Esophagus (tissue), 2 donors: ENCODE measurements around the gene COL5A3. TPM values are rescaled to one million over a fixed set of nuclear protein-coding genes. Genes with fewer than 3 reads are reported as not detected.
"Not testable (repeated sequence)": the region's sequence is repeated elsewhere in the genome, so short reads cannot be mapped to it uniquely, and the experiment has no call there.

Source experiments
- H3K27ac ChIP-seq, 2 donors: one replicate each; pipeline ENCODE4 v1.5.1; 2013; ENCODE audit warnings: low read depth in 2 of 2, mild to moderate bottlenecking in 2 of 2, inconsistent platforms in 1 of 2, low read length in 1 of 2, moderate library complexity in 1 of 2
- H3K27me3 ChIP-seq, 2 donors: one replicate each; pipeline ENCODE4 v1.6.1; 2013; ENCODE audit warnings: low read length in 2 of 2, control low read depth in 1 of 2, mild to moderate bottlenecking in 1 of 2; ENCODE audit not compliant: insufficient read depth in 2 of 2, control insufficient read depth in 1 of 2
- H3K36me3 ChIP-seq, 2 donors: one replicate each; pipeline ENCODE4 v1.6.1; 2013; ENCODE audit warnings: low read length in 1 of 2; ENCODE audit not compliant: control insufficient read depth in 2 of 2, insufficient read depth in 2 of 2
- H3K4me1 ChIP-seq, 2 donors: one replicate each; pipeline ENCODE4 v1.6.1; 2013; ENCODE audit warnings: low read length in 1 of 2; ENCODE audit not compliant: control insufficient read depth in 2 of 2, insufficient read depth in 2 of 2
- H3K4me3 ChIP-seq, 2 donors: one replicate each; pipeline ENCODE4 v1.5.1; 2013; ENCODE audit warnings: low read length in 2 of 2, mild to moderate bottlenecking in 2 of 2, low read depth in 1 of 2, moderate library complexity in 1 of 2
- H3K9me3 ChIP-seq, 2 donors: one replicate each; pipeline ENCODE4 v1.6.1; 2013; ENCODE audit warnings: mild to moderate bottlenecking in 2 of 2, low read depth in 1 of 2, low read length in 1 of 2, moderate library complexity in 1 of 2; ENCODE audit not compliant: control insufficient read depth in 2 of 2, insufficient read depth in 1 of 2
- WGBS, 2 donors: extraction: QIAGEN DNeasy Blood & Tissue Kit; methylation state at CpG; one replicate each; pipeline ENCODE4 v1.1.7; 2013; 5-methylcytosine and 5-hydroxymethylcytosine counted together
- polyA plus RNA-seq, 2 donors: library from polyadenylated mRNA; stranded (reverse); fragments of 200-250 nt; gene quantifications; one replicate each; pipeline ENCODE4 v1.2.3, GENCODE V29; 2013
- donor health status: healthy with polysubstance abuse.
- donor health status: Bipolar disorder and iron deficiency.

The COL5A3 gene
- polyA plus RNA-seq, 2 donors, result 5.6 to 6.8 TPM

DNA sequence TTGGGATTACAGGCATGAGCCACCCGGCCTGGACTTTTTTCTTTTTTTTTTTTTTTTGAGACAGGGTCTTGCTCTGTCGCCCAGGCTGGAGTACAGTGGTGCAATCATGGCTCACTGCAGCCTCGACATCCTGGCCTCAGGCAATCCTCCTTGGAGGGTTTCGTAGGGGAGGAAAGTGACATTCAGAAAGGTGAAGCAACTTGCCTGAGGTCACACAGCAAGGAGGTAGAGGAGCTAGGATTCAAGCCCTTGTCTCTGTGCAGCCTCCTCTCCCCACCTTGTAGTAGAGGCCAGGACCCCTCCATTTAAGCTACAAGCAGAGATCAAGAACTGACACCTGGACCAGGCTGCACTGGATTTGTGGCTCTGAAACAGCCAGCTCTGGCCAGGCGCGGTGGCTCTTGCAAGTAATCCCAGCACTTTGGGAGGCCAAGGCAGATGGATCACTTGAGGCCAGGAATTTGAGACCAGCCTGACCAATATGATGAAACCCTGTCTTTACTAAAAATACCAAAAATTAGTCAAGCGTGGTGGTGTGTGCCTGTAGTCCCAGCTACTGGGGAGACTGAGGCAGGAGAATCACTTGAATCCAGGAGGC is 63.7 kb downstream of the COL5A3 start:
- not testable (repeated sequence) for H3K36me3 ChIP-seq, H3K4me3 ChIP-seq, H3K27ac ChIP-seq, H3K4me1 ChIP-seq, H3K9me3 ChIP-seq, H3K27me3 ChIP-seq
- 80 to 83% methylated on average over 7 of the region's 7 CpGs for WGBS, 2 donors

- 17 to 25% methylated on average over 18 of the region's 18 CpGs for WGBS, 2 donors
- H3K36me3 ChIP-seq, result no peaks in the 10 kb centered on the region
- peaks cover 0 to 2% of the 10 kb centered on the region in 2 donors for H3K9me3 ChIP-seq
- no peaks in the 10 kb centered on the region for H3K27me3 ChIP-seq
- peak overlapping the region; percentile 63 to 67 for H3K27ac ChIP-seq
- H3K4me3 ChIP-seq, result no peak overlapping the region
- H3K4me1 ChIP-seq, result no peaks in the 10 kb centered on the region
Observed at GRCh38 chr19:9945319-9945966, 64.9 kb downstream of the COL5A3 start.

- Histone ChIP-seq H3K9me3 (peaks cover 0 to 2% of the 10 kb centered on the region in 2 donors), H3K27me3 (no peaks in the 10 kb centered on the region), H3K36me3 (no peaks in the 10 kb centered on the region), H3K27ac (no peak overlapping the region), H3K4me3 (no peak overlapping the region), H3K4me1 (no peaks in the 10 kb centered on the region)
- 88 to 89% methylated on average over 6 of the region's 6 CpGs for WGBS, 2 donors
Observed at GRCh38 chr19:9943744-9944143, 66.6 kb downstream of the COL5A3 start.

DNA sequence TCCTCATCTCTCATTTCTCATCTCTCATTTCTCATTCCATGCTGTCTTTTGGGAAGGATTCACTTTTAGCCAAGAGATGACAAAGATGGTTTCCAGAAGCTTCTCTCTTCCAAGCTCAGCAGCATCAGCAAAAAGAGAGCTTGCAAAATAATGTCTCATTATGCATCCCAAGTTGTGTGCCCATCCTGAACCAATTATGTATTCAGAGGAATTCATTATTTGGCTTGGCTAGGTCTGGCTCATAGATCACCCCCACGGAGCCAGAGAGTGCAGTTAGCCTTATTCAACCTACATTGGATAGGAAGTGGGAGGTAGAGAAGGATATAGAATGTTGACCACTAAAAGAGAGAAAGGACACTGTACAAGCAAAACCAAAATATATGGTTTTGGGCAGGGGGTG is 68.6 kb downstream of the COL5A3 start:
- peaks cover 0 to 1% of the 10 kb centered on the region in 2 donors for H3K27me3 ChIP-seq

DNA sequence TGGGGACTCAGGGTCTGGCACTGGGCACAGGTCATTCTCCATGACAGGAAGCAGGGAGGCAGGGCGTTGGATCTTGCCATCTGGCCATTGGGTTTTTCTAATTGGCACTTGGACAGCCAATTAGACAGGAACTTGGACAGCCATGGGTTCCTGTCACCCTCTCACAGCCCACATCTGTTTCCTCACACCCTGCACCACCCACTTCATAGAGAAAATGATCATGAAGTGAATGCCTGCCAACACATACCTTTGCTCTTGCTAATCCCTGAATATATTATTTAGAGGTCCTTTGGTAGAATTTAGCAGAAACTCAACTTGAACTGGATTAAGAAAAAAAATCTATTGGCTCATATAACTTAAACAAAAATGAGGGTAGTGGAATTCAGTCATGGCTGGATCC is 69.1 kb downstream of the COL5A3 start:
- Histone ChIP-seq H3K4me3 (no peak overlapping the region), H3K9me3 (peaks cover 0 to 2% of the 10 kb centered on the region in 2 donors), H3K36me3 (no peaks in the 10 kb centered on the region), H3K27ac (no peak overlapping the region), H3K4me1 (peaks cover 0 to 2% of the 10 kb centered on the region in 2 donors), H3K27me3 (peaks cover 0 to 4% of the 10 kb centered on the region in 2 donors)
- 11 to 13% methylated on average over 1 of the region's 1 CpG for WGBS, 2 donors

More for the DNA sequence above, 68.6 kb downstream of the COL5A3 start:
- Histone ChIP-seq H3K27ac (no peak overlapping the region), H3K4me1 (no peaks in the 10 kb centered on the region), H3K4me3 (no peak overlapping the region), H3K36me3 (no peaks in the 10 kb centered on the region), H3K9me3 (peaks cover 0 to 2% of the 10 kb centered on the region in 2 donors)
- 61 to 72% methylated on average over 1 of the region's 1 CpG for WGBS, 2 donors

DNA sequence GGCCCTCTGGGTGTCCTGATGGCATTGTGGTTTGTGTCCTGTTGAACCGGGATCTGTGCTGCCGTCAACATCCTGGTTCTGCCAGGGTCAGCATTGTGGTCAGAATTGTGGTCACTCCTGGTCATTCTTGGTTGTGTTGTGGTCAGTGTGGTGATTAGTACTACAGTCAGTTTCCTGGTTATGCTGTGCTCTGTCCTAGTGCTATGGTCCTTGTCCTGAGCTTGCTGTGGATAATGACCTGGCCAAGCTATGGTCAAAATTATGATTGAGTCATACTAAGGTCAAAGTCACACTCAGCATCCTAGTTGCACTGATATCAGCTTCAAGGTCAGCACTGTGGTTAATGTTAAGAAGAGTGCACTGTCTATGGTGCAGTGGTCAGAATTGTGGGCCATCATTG is 69.5 kb downstream of the COL5A3 start:
- Histone ChIP-seq H3K27me3 (peaks cover 0 to 4% of the 10 kb centered on the region in 2 donors), H3K36me3 (no peaks in the 10 kb centered on the region), H3K9me3 (peaks cover 0 to 2% of the 10 kb centered on the region in 2 donors), H3K4me1 (peaks cover 2 to 4% of the 10 kb centered on the region in 2 donors), H3K4me3 (no peak overlapping the region), H3K27ac (no peak overlapping the region)
- WGBS, 2 donors, result 69 to 84% methylated on average over 2 of the region's 2 CpGs

DNA sequence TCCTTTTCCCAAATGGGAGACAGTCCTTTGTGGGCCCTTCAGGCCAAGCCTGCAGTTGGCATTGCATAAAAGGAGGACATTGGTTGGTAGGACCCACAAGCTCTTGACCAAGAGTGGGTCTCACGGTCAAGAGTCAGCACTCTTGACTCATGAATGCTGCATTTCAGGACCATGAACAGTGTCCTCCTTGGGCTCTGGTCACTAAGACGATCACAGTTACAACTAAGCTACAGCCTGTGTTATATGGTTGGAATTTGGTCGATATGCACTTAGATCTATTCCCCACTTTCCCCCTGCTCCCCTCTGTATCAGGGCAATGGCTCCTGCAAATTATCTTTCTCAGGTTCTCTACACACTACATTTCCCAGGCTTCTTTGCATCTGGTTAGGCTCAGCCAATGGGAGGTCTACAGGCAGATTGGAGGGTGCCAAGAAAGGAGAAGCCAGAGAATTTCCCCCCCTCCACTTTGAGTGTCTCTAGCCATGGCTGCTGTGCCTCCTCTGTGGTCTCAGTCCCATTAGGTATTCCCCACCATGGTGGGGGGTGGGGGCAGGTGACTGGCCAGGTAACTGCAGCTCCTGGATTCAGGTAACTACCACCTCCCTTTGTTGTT is 70.9 kb downstream of the COL5A3 start:
- H3K4me3 ChIP-seq, result no peak overlapping the region
- WGBS, 2 donors, result 57 to 71% methylated on average over 3 of the region's 3 CpGs
- peaks cover 0 to 4% of the 10 kb centered on the region in 2 donors for H3K27me3 ChIP-seq

GRCh38 chr19:9937001-9937411 is 73.3 kb downstream of the COL5A3 start:
- Histone ChIP-seq H3K27me3 (peaks cover 0 to 4% of the 10 kb centered on the region in 2 donors), H3K4me1 (peaks cover 6 to 8% of the 10 kb centered on the region in 2 donors), H3K4me3 (no peak overlapping the region), H3K9me3 (peaks cover 0 to 2% of the 10 kb centered on the region in 2 donors), H3K27ac (no peak overlapping the region), H3K36me3 (no peaks in the 10 kb centered on the region)
- 15 to 16% methylated on average over 20 of the region's 20 CpGs for WGBS, 2 donors

More for the DNA sequence above, 70.9 kb downstream of the COL5A3 start:
- Histone ChIP-seq H3K9me3 (peaks cover 0 to 2% of the 10 kb centered on the region in 2 donors), H3K36me3 (no peaks in the 10 kb centered on the region), H3K4me1 (peaks cover 6 to 8% of the 10 kb centered on the region in 2 donors), H3K27ac (no peak overlapping the region)

DNA sequence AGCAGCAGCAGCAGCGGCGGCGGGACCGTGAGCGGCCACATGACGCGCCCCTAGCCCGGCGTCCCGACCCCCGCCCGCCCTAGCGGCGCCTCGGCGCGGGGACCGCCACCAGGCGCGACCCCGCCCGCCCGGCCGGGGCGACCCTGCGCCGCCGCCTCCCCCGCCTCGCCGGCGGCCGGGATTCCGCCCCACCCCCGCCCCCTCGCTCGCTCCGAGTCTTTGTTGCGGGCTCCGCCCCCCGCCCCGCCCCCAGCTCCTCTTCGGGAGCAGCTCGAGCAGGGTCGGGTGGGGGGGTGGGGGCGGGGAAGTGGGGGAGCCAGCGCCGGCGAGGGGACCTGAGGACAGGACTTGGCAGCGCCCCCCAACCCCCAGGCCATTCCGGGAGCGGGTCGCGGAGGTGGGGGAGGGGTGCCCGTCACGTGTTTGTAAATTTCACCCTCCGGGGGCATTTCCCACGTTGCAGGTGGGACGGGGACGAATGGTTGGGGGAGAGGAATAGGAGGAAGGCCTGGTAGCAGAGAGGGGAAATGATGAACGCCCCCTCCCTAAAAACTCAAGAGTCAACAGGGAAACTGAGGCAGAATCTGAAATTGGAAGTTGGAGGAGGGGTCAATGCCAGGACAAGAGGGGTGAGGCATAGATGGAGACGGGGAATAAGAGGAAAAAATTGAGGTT is 73.8 kb downstream of the COL5A3 start, which contains the start of gene OLFM2:
OLFM2 (minus strand) TSS at position 190 of the 675 bp plus-strand sequence; CDS start at position 41, 149 bp downstream.
- Histone ChIP-seq H3K36me3 (no peaks in the 10 kb centered on the region), H3K27ac (peak within 1 kb of the TSS in 1 of 2 donors; percentile 1), H3K9me3 (peaks cover 0 to 2% of the 10 kb centered on the region in 2 donors), H3K4me1 (peaks cover 6 to 8% of the 10 kb centered on the region in 2 donors), H3K27me3 (peaks cover 0 to 4% of the 10 kb centered on the region in 2 donors), H3K4me3 (peak within 1 kb of the TSS; percentile 42 to 50)
- 2 to 3% methylated on average over 13 to 62 of the region's 62 CpGs for WGBS, 2 donors
